IMR-90 (cell line): ENCODE data around the gene GNAT1. TPM values are rescaled to one million over a fixed set of nuclear protein-coding genes. Genes with fewer than 3 reads are reported as not detected.
A peak's percentile ranks its signal among the peaks of the same experiment; 100 is the strongest.

Source experiments
- ATAC-seq: fragments of 200-7000 bp; cut with Tn5 transposase; 2 replicates; pipeline ENCODE4 v1.9.1; 2020; ENCODE audit warnings: low read depth, mild to moderate bottlenecking, moderate library complexity
- BruUV-seq: library from RNA; stranded (reverse); fragments of 400-500 nt; replicated peaks from 2 replicates; lab custom pipeline; 2021; lab: Mats Ljungman, UMichigan
- CTCF ChIA-PET: fragments of 300-600 bp; formaldehyde crosslinking; extraction: SDS; loops from one replicate; lab custom pipeline; 2021; ENCODE audit warnings: antibody characterized with exemption; lab: Yijun Ruan, JAX
- POLR2A ChIA-PET: fragments of 300-600 bp; sonication (Branson Sonifier 250); formaldehyde crosslinking; loops from one replicate; lab custom pipeline; 2022; ENCODE audit warnings: antibody characterized with exemption; ENCODE audit not compliant: unreplicated experiment; lab: Charles Lee
- DNase-seq: peaks from one replicate; pipeline ENCODE4 v3.0.0; 2013
- H2AFZ ChIP-seq: replicated peaks from 2 replicates; pipeline ENCODE3; 2013; ENCODE audit warnings: low read length, mild to moderate bottlenecking; ENCODE audit not compliant: poor library complexity
- H2AK5ac ChIP-seq: 2 replicates; pipeline ENCODE4 v1.6.1; 2013; ENCODE audit warnings: low read depth, low read length, inconsistent platforms
- H2AK9ac ChIP-seq: replicated peaks from 2 replicates; pipeline ENCODE3; 2013; ENCODE audit warnings: mild to moderate bottlenecking, low read depth, low read length, moderate library complexity; ENCODE audit not compliant: poor library complexity
- H2BK120ac ChIP-seq: 2 replicates; pipeline ENCODE4 v1.6.1; 2013; ENCODE audit warnings: low read depth, low read length, inconsistent platforms
- H2BK15ac ChIP-seq: 3 replicates; pipeline ENCODE4 v1.6.1; 2013; ENCODE audit warnings: low read depth, low read length, inconsistent platforms
- H2BK20ac ChIP-seq: 2 replicates; pipeline ENCODE4 v1.6.1; 2013; ENCODE audit warnings: low read depth, mild to moderate bottlenecking, inconsistent platforms, low read length, moderate library complexity
- H2BK5ac ChIP-seq: 2 replicates; pipeline ENCODE4 v1.6.1; 2013; ENCODE audit warnings: mild to moderate bottlenecking, low read depth, low read length, inconsistent platforms; ENCODE audit not compliant: poor library complexity, severe bottlenecking
- H3K14ac ChIP-seq: replicated peaks from 2 replicates; pipeline ENCODE4 v1.6.1; 2013; ENCODE audit warnings: low read depth, low read length, inconsistent platforms
- H3K18ac ChIP-seq: 2 replicates; pipeline ENCODE4 v1.6.1; 2013; ENCODE audit warnings: low read depth, low read length, control low read depth
- H3K23ac ChIP-seq: 2 replicates; pipeline ENCODE4 v1.6.1; 2013; ENCODE audit warnings: low read depth, low read length, inconsistent platforms
- H3K27ac ChIP-seq: 2 replicates; pipeline ENCODE4 v1.5.1; 2013; ENCODE audit warnings: mild to moderate bottlenecking, control low read depth, low read length; ENCODE audit not compliant: insufficient read depth
- H3K27me3 ChIP-seq: 2 replicates; pipeline ENCODE4 v1.6.1; 2013; ENCODE audit warnings: low read length; ENCODE audit not compliant: control insufficient read depth, insufficient read depth
- H3K36me3 ChIP-seq: 2 replicates; pipeline ENCODE4 v1.6.1; 2013; ENCODE audit warnings: low read length, mixed read lengths; ENCODE audit not compliant: control insufficient read depth, insufficient read depth
- H3K4ac ChIP-seq: 2 replicates; pipeline ENCODE4 v1.6.1; 2013; ENCODE audit warnings: low read depth, low read length, inconsistent platforms
- H3K4me1 ChIP-seq: 2 replicates; pipeline ENCODE4 v1.6.1; 2013; ENCODE audit warnings: low read length, mixed read lengths; ENCODE audit not compliant: control insufficient read depth, insufficient read depth
- H3K4me2 ChIP-seq: 2 replicates; pipeline ENCODE4 v1.6.1; 2013; ENCODE audit warnings: low read depth, mild to moderate bottlenecking, control low read depth, low read length, moderate library complexity
- H3K4me3 ChIP-seq: 2 replicates; pipeline ENCODE4 v1.5.1; 2013; ENCODE audit warnings: low read depth, mild to moderate bottlenecking, control low read depth, low read length, moderate library complexity; ENCODE audit not compliant: insufficient read depth
- H3K56ac ChIP-seq: 2 replicates; pipeline ENCODE4 v1.6.1; 2013; ENCODE audit warnings: low read length, inconsistent platforms; ENCODE audit not compliant: insufficient read depth; ENCODE audit errors: extremely low read depth
- H3K79me1 ChIP-seq, 2 experiments: 2 replicates each; pipeline ENCODE4 v1.6.1; 2013; ENCODE audit warnings: low read length in 2 of 2, inconsistent platforms in 1 of 2, low read depth in 1 of 2
- H3K9ac ChIP-seq: 2 replicates; pipeline ENCODE4 v1.6.1; 2013; ENCODE audit warnings: low read depth, low read length, control low read depth
- H3K9me1 ChIP-seq: 2 replicates; pipeline ENCODE4 v1.6.1; 2013; ENCODE audit warnings: low read length, inconsistent platforms; ENCODE audit not compliant: insufficient read depth
- H3K9me3 ChIP-seq: 2 replicates; pipeline ENCODE4 v1.6.1; 2013; ENCODE audit warnings: low read length; ENCODE audit not compliant: control insufficient read depth, insufficient read depth
- H4K20me1 ChIP-seq: 2 replicates; pipeline ENCODE4 v1.6.1; 2013; ENCODE audit warnings: low read length, inconsistent platforms; ENCODE audit not compliant: insufficient read depth
- H4K5ac ChIP-seq: 2 replicates; pipeline ENCODE4 v1.6.1; 2013; ENCODE audit warnings: mild to moderate bottlenecking, low read depth, low read length, control low read depth
- H4K8ac ChIP-seq, 2 experiments: 2 replicates each; pipeline ENCODE4 v1.6.1; 2013; ENCODE audit warnings: low read depth in 2 of 2, low read length in 2 of 2, control low read depth in 1 of 2, inconsistent platforms in 1 of 2
- H4K91ac ChIP-seq: 2 replicates; pipeline ENCODE4 v1.6.1; 2013; ENCODE audit warnings: low read depth, low read length, inconsistent platforms; ENCODE audit not compliant: insufficient read depth
- BHLHE40 ChIP-seq: fragments of 150-350 bp; IDR thresholded peaks from 2 replicates; pipeline ENCODE4 v1.6.1; 2016; ENCODE audit warnings: mild to moderate bottlenecking, low read depth, low read length
- CEBPB ChIP-seq: IDR thresholded peaks from 2 replicates; pipeline ENCODE4 v1.6.1; 2012; ENCODE audit warnings: low read depth, low read length, improper control_type of control experiment
- CHD1 ChIP-seq: IDR thresholded peaks from 2 replicates; pipeline ENCODE4 v1.6.1; 2012; ENCODE audit warnings: low read depth, low read length, improper control_type of control experiment
- FOS ChIP-seq: fragments of 150-350 bp; IDR thresholded peaks from 2 replicates; pipeline ENCODE4 v1.6.1; 2016; ENCODE audit warnings: low read depth, low read length
- MAFK ChIP-seq: IDR thresholded peaks from 2 replicates; pipeline ENCODE4 v1.6.1; 2012; ENCODE audit warnings: low read depth, low read length, improper control_type of control experiment
- MAZ ChIP-seq: IDR thresholded peaks from 2 replicates; pipeline ENCODE4 v1.6.1; 2012; ENCODE audit warnings: low read depth, mild to moderate bottlenecking, low read length, improper control_type of control experiment, moderate library complexity, borderline replicate concordance
- MXI1 ChIP-seq: IDR thresholded peaks from 2 replicates; pipeline ENCODE4 v1.6.1; 2012; ENCODE audit warnings: low read depth, mild to moderate bottlenecking, low read length, moderate library complexity, borderline replicate concordance
- NFE2L2 ChIP-seq: fragments of 150-350 bp; IDR thresholded peaks from 2 replicates; pipeline ENCODE4 v1.6.1; 2016; ENCODE audit warnings: low read depth, mild to moderate bottlenecking, low read length
- POLR2A ChIP-seq: IDR thresholded peaks from 2 replicates; pipeline ENCODE4 v1.6.1; 2012; ENCODE audit warnings: mild to moderate bottlenecking, low read depth, low read length
- RAD21 ChIP-seq: IDR thresholded peaks from 2 replicates; pipeline ENCODE4 v1.6.1; 2012; ENCODE audit warnings: low read length, improper control_type of control experiment
- RCOR1 ChIP-seq: IDR thresholded peaks from 2 replicates; pipeline ENCODE4 v1.6.1; 2012; ENCODE audit warnings: mild to moderate bottlenecking, low read length, improper control_type of control experiment; ENCODE audit not compliant: insufficient replicate concordance
- RFX5 ChIP-seq: IDR thresholded peaks from 2 replicates; pipeline ENCODE4 v1.8.0; 2012; ENCODE audit warnings: low read depth, mild to moderate bottlenecking, low read length, moderate library complexity
- SMC3 ChIP-seq: fragments of 150-350 bp; IDR thresholded peaks from 2 replicates; pipeline ENCODE4 v1.6.1; 2016; ENCODE audit warnings: low read depth, mild to moderate bottlenecking, antibody characterized with exemption, low read length, moderate library complexity
- WGBS, 2 experiments: methylation state at CpG; one replicate each; pipeline versions ENCODE4 v1.1.5 to v1.1.7; 2013; ENCODE audit warnings: missing lambda C conversion rate in 2 of 2; ENCODE audit not compliant: insufficient read length in 1 of 2; ENCODE audit errors: extremely low coverage in 2 of 2; 5-methylcytosine and 5-hydroxymethylcytosine counted together
- dilution Hi-C: fragments of 300-500 bp; cut with HindIII; formaldehyde crosslinking; loops from one replicate; pipeline ENCODE4 v1.14.3; 2018; ENCODE audit warnings: low sequenced_read_pairs; ENCODE audit not compliant: unreplicated experiment
- in situ Hi-C: fragments of 300-500 bp; cut with MboI; formaldehyde crosslinking; loops from 3 replicates; pipeline ENCODE4 v1.14.3; 2019; ENCODE audit warnings: low sequenced_read_pairs, inconsistent platforms, mixed read lengths
- intact Hi-C: fragments of 100-400 bp; cut with micrococcal nuclease; formaldehyde crosslinking; loops from 2 replicates; pipeline ENCODE4 v1.10.0; 2022
- polyA plus RNA-seq, 3 experiments: library from polyadenylated mRNA; depleted of rRNA; stranded (reverse); fragments of >200 nt; gene quantifications; 2 replicates each; pipeline ENCODE4 v1.2.3, GENCODE V29; 2012; ENCODE audit warnings: low replicate concordance in 1 of 3
- total RNA-seq: library from RNA; depleted of rRNA; stranded (reverse); fragments of >200 nt; gene quantifications from 2 replicates; pipeline ENCODE4 v1.2.3, GENCODE V29; 2012
- TF ChIP-seq, protein P1 (sequence below): conservative IDR thresholded peaks from 2 replicates; pipeline ENCODE4 v1.5.1; 2012; ENCODE audit warnings: mild to moderate bottlenecking, low read depth, low read length, improper control_type of control experiment
- TF ChIP-seq, protein P2 (sequence below): fragments of 150-350 bp; IDR thresholded peaks from 2 replicates; pipeline ENCODE4 v1.6.1; 2017; ENCODE audit warnings: mild to moderate bottlenecking, antibody characterized with exemption, low read length, low read depth
- TF ChIP-seq, protein P3 (sequence below): fragments of 150-350 bp; IDR thresholded peaks from 2 replicates; pipeline ENCODE4 v1.6.1; 2016; ENCODE audit warnings: low read depth, mild to moderate bottlenecking, low read length, moderate library complexity, borderline replicate concordance

The GNAT1 gene
- total and polyA plus RNA-seq, 2 of the 4 experiments (the other 2 are of a cell fraction), result not detected

DNA sequence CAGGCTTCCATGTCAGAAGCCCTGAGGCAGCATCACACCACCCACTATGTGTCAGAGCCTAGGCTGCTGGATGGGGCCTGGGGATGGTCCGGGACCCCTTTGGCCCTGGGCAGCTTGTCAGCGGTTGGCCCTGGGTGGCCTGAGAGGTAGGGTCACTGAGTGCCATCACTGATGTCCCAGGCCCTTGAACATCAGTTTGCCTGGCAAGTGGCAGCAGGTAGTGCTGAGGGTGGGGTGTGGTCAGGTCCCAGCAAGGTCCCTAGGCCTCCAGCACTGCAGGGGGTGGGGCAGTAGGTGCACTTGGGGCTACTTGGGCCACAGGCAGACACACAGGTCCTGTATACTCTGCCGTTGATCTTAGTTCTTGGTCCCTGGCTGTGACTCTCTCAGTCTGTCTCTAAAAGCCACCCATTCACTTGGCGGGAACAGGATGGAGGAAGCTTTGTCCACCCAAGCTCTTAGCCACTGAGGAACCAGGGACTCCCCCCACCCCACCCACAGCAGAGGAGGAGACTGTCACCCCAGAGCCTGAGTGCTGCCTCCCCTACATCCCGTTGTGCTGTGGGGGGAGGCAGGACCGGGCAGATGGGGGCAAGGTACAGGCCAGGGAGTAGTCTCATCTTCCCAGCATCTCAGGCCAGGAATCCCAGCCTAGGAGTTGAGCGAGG is 50.4 kb downstream of the GNAT1 start:
- in situ Hi-C loops, result no loop called here

More for the DNA sequence above, 50.4 kb downstream of the GNAT1 start:
- Histone ChIP-seq H3K79me1 (peaks cover 0 to 76% of the 10 kb centered on the region in 2 experiments; a peak in 3 of 4 replicates), H3K4ac (no peak overlapping the region), H4K8ac (no peak overlapping the region; a peak in 1 of 4 replicates), H3K4me2 (no peak overlapping the region), H4K91ac (no peak overlapping the region), H2AK9ac (peak overlapping the region; percentile 63), H3K18ac (no peak overlapping the region), H3K9me3 (no peaks in the 10 kb centered on the region), H2BK120ac (no peak overlapping the region), H3K56ac (no peak overlapping the region), H2BK15ac (no peak overlapping the region), H3K27me3 (no peaks in the 10 kb centered on the region), H2AK5ac (no peak overlapping the region), H2BK20ac (no peak overlapping the region), H2AFZ (no peak overlapping the region), H3K36me3 (peaks cover 23% of the 10 kb centered on the region), H3K23ac (no peak overlapping the region), H3K4me3 (no peak overlapping the region), H3K14ac (no peak overlapping the region), H4K20me1 (peaks cover 86% of the 10 kb centered on the region), H3K9me1 (peaks cover 10% of the 10 kb centered on the region), H3K27ac (no peak overlapping the region), H4K5ac (no peak overlapping the region), H3K9ac (no peak overlapping the region), H2BK5ac (no peak overlapping the region), H3K4me1 (peaks cover 52% of the 10 kb centered on the region)
- BruUV-seq, result no TSS peak
- intact Hi-C loops, result no loop called here
- no peak for ATAC-seq
- dilution Hi-C loops, result no loop called here
- WGBS, 2 experiments, result no CpG with 5 or more reads among the region's 7 CpGs
- CTCF ChIA-PET, result no interaction called here
- no peak for DNase-seq
- TF ChIP-seq MAZ (no peak), POLR2A (no peak), RFX5 (no peak), RCOR1 (no peak), CHD1 (no peak), BHLHE40 (no peak), RAD21 (no peak), NFE2L2 (no peak), MXI1 (no peak), MAFK (no peak), FOS (no peak), SMC3 (no peak), CEBPB (no peak)
- TF ChIP-seq, protein P1, sequence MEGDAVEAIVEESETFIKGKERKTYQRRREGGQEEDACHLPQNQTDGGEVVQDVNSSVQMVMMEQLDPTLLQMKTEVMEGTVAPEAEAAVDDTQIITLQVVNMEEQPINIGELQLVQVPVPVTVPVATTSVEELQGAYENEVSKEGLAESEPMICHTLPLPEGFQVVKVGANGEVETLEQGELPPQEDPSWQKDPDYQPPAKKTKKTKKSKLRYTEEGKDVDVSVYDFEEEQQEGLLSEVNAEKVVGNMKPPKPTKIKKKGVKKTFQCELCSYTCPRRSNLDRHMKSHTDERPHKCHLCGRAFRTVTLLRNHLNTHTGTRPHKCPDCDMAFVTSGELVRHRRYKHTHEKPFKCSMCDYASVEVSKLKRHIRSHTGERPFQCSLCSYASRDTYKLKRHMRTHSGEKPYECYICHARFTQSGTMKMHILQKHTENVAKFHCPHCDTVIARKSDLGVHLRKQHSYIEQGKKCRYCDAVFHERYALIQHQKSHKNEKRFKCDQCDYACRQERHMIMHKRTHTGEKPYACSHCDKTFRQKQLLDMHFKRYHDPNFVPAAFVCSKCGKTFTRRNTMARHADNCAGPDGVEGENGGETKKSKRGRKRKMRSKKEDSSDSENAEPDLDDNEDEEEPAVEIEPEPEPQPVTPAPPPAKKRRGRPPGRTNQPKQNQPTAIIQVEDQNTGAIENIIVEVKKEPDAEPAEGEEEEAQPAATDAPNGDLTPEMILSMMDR, result no peak
- TF ChIP-seq, protein P2, sequence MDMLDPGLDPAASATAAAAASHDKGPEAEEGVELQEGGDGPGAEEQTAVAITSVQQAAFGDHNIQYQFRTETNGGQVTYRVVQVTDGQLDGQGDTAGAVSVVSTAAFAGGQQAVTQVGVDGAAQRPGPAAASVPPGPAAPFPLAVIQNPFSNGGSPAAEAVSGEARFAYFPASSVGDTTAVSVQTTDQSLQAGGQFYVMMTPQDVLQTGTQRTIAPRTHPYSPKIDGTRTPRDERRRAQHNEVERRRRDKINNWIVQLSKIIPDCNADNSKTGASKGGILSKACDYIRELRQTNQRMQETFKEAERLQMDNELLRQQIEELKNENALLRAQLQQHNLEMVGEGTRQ, result no peak
- TF ChIP-seq, protein P3, sequence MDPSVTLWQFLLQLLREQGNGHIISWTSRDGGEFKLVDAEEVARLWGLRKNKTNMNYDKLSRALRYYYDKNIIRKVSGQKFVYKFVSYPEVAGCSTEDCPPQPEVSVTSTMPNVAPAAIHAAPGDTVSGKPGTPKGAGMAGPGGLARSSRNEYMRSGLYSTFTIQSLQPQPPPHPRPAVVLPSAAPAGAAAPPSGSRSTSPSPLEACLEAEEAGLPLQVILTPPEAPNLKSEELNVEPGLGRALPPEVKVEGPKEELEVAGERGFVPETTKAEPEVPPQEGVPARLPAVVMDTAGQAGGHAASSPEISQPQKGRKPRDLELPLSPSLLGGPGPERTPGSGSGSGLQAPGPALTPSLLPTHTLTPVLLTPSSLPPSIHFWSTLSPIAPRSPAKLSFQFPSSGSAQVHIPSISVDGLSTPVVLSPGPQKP, result no peak
- POLR2A ChIA-PET, result no interaction called here
